GM21447 (cell line): ENCODE measurements around the gene FBXL2.

Experiments
- ATAC-seq: cut with Tn5 transposase; IDR thresholded peaks from one replicate; pipeline ENCODE4 v1.9.1; 2021; ENCODE audit not compliant: unreplicated experiment

Gene FBXL2, protein sequence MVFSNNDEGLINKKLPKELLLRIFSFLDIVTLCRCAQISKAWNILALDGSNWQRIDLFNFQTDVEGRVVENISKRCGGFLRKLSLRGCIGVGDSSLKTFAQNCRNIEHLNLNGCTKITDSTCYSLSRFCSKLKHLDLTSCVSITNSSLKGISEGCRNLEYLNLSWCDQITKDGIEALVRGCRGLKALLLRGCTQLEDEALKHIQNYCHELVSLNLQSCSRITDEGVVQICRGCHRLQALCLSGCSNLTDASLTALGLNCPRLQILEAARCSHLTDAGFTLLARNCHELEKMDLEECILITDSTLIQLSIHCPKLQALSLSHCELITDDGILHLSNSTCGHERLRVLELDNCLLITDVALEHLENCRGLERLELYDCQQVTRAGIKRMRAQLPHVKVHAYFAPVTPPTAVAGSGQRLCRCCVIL

DNA sequence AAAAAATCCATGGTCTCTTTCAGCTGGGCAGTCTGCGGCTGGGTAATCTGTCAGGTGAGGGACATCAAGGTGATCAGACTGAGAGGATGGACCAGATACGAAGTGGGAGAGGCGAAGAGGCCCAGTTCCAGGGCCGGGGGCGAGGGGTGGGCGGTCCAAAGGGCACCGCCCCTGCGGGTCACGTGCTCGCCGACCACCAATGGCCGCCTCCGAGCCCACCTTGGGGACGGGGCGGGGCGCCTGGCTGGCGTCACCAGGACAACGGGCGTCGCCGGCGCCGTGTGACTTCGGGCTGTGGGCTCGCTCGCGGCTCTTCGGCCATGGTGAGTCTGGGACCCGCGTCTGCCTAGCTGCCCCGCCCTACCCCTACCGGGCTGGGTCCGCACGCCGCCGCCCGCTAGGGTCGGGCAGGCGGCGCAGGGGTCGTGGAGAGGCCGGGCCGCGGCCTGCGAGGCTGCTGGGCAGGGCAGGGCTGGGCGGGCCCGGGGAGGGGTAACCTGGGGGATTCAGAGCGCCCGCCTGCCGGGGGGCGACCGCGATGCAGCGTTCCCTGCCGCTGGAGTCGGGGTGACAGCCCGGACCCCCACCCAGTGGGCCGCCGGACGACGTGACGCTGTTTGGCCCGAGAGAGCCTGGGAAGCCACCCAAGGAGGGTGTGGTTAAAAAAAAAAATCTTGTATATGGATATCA lies at the start of gene FBXL2:
Gene FBXL2, plus strand, starts transcription at position 250 of the 690 bp plus-strand sequence. Its CDS starts 71 bp downstream, at position 321.
- ATAC-seq, result no peak

DNA sequence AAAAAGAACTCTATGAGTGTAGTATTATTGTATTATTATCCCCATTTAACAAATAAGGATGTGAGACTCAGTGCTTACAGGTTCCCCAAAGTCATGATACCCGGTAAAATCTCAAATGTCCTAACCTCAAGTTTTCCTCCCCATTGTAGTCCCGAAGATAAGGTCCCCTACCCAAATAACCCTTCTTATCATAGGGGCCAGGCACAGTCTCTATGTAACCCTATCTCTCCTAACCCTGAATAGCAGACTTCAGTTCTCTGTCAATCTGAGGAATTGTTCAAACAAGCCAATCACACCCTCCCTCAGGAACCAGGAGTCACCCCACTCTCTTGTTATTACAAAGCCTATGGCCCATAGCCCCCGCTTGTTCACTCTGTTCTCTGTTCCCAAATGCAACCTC lies 48.2 kb upstream of the FBXL2 start:
- no peak for ATAC-seq

DNA sequence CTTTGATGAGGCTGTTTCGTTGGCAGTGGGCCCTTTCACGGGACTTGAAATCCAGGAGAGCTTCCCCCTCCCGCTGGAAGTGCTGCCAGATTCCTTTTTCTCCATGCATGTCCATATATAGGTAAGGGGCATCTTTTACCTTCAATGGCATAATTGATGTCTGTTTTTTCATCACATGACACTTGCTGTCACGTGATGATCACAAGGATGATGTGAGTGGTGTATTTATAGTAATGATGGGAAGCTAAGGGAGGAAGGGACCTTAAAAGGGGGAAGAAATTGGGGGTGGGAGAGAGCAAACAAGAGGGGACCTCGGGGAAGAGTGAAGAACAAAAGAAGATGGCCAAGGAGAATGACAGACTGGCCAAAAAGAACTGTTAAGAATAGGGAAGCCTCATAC lies 47.3 kb upstream of the FBXL2 start:
- no peak for ATAC-seq

DNA sequence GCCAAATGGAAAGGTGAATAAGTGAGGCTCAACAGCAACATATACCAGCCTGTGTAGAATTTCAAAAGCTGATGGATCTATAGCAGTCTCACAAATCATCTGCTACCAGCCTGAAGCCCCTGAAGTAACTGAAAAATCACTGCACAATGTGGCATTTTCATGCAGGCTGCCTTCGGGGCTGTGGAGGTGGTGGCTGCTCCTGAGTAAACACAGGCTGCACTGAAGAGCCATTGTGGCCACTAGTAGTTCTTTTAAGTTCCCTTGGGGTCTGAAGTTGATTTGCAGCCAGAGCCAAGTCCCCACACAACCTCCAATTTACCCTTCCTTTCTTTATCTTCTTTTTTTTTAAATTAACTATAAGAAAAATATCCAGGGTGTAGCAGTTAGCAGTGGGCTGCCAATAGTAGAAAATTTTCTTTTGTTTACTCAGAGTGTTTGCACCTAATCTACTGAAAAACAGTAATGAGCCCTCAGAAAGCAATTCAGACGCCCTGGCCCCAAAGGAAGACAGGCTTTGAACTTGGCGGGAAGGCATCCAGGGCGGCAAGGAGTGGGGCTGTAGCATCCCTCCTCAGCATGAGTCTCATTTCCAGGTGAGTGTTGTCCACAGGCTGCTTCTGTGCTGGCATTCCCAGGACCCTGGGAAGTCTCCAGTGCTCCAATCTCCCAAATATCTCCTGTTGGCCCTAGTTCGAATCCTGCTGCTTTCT lies 45.3 kb upstream of the FBXL2 start:
- no peak for ATAC-seq

DNA sequence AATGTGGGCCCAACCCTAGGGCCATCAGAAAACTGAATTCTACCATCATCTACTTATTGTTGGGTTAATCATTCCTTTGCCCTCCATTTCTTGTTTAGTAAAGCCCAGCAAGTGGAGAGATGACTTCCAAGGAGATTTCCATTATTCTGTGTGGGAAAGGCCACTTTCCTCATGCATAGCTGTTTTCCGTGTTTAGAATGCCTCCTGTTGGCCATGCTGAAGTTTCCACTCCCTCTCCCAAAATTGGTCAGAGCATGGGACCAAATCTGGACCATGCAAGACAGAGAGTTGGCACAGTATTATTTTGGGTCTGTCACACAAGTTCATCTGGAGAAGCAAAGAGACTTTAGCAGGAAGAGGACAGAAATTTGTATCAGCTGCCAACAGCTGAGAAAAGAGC lies 43.4 kb upstream of the FBXL2 start:
- ATAC-seq, result no peak

DNA sequence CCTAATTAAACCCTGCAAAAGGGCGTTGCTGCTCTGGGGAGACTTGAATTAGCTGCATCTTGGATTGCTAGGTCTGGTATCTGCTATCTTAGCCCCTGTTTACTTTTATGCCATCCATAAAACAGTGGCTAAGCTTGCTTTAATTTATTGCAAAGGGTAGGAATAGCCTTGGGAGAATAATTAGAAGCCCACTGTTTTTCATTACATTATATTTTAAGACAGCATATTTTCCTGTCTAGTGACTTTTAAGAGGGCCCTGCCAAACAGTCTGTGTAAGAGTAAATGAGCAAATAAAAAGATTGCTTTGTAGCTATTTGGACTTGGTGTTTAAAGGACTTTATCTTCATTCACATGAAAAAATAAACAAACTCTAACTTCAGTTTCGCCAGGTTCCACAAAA lies 41.2 kb upstream of the FBXL2 start:
- no peak for ATAC-seq

DNA sequence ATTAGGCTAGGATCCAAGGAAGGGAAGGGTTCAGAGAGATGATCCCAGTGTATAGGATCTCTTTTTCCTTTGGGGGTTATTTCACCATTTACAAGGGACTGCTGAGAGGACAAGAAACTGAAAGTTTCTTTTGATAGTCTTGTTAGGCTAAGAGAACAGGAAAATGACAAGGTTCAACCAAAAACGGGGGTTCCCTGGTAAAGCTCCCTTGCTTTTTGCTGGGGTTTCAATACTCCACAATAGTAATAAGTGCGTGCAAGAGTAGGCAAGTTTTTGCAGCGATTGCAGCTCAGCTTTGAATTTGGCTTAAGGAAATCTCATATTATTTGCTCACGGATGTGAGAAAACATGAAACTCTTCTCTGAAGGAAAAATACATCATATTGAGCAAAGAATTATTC lies 39.8 kb upstream of the FBXL2 start:
- ATAC-seq, result no peak

DNA sequence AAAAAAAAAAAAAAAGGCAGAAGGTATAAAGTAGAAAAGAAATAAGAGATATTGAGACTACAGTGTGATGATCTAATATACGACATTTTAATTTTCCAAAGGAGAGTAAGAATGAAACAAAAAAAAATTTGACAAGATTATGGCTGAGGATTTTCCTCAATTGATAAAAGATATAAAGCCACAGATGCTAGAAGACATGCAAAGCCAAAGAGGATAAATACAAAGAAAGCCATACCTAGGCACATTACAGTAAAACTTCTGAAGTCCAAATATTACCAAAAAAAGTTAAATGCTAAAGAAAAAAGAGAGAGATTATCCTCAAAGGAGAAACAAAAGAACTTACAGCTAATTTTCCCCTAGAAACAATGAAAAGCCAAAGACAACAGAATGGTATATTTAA lies 38.3 kb upstream of the FBXL2 start:
- no peak for ATAC-seq

DNA sequence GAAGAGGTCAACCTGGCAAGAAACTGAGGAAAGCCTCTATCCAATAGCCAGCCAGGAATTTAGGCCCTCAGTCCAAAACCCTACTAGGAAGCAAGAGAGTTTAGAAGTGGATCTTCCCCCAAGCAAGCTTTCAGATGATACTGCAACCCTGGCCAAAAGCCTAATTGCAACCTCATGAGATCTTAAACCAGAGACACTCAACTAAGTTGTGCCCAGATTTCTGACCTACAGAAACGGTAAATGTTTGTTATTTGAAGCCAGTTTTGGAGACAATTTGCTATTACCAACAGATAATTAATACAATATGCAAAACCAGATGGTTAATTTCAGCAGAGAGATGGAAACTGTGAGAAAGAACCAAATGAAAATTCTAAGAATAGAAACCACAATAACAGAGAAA lies 37.0 kb upstream of the FBXL2 start:
- no peak for ATAC-seq

DNA sequence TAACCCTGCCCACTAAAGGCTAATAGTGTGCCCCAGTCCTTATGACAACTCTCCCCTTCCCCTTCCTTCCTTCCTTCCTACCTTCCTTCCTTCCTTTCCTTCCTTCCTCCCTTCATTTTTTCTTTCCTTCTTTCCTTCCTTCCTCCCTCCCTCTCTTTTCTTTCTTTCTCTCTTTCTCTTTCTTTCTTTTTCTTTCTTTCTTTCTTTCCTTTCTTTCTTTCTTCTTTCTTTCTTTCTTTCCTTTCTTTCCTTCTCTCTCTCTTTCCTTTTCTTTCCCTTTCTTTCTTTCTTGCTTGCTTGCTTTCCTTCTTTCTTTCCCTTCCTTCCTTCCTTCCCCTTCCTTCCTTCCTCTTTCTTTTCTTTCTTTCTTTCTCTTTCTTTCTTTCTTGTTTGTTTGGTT lies 30.5 kb upstream of the FBXL2 start:
- no peak for ATAC-seq

DNA sequence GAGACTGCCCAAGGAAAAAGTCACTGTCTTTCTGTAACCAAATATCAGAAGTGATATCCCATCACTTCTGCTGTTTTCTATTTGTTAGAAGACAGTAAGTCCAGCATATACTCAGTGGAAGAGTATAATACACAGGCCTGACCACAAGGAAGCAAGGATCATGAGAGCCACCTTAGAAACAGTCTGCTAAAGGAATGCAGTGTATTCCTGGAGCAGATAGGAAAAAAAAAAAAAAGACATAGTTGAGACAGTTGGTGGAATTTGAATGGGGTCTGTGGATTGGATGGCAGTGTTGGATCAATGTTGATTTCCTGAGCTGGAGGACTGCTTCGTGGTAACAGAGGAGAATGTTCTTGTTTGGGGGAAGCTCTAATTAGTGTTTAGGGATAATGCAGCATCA lies 26.5 kb upstream of the FBXL2 start:
- no peak for ATAC-seq

DNA sequence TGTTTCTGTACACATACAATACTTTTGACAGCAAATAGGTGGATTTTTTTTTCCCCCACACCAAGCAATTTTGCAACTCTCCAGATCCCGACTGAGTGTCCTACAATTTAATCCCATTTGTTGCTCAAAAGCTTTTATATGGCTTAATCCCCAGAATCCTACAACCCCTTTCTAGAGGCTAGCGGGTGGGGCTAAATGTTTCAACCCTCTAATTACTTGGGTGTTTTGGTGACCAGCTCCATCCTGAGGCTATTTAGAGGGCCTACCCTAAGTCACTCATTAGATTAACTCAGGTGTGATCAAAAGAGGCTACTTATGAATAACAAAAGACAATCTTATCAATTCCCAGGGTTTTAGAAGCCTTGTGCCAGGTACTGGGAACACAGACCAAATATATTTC lies 21.0 kb upstream of the FBXL2 start:
- ATAC-seq, result no peak

DNA sequence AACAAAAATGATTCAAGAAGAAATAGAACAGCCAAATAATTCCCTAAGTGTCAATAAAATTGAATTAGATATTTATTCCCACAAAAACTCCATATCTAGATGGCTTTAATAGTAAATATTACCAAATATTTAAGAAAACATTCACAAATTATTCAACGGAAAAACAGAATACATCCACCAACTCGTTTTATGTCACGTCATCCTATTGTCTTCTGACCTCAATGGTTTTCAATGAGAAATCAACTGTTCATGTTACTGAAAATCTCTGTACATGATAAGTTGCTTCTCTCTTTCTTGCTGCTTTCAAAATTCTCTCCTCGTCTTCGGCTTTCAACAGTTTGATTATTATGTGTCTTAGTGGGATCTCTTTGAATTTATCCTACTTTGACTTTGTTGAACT lies 17.1 kb upstream of the FBXL2 start:
- ATAC-seq, result no peak

DNA sequence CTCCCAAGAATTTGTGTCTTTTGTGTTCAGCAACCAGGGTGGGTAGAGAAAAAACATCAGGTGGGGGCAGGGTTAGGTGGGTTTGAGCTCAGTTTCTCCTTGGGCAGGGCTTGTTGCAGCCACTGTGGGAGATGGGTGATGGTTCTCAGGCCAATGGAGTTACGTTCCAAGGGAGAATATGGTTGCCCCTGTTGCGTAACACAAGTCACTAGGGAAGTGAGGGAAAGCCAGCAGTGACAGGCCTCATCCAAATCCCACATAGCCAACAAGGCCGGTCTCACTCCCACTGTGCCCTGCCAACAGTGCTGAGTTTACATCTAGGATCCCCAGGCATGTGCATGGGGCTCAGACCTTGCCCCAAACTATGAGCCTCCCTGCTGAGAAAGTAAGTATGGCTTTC lies 7.9 kb upstream of the FBXL2 start:
- ATAC-seq, result no peak

DNA sequence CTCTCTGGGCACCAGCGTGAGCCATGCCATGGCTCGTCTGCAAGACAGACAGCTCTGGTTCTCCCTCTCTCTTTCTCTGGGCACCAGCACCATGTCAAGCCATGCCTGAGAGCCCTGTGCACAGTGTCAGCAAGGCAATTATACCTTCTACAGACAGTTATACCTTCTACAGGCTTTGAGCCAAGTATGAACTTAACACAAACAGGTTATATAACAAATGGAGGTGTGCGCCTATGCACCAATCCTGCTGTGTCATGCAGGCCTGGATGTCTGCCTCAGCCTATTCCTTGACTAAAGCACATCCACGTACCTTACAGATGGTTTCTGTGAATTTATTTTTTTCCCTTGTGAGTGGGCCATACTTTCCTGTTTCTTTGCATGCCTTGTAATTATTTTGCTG lies 5.9 kb upstream of the FBXL2 start:
- no peak for ATAC-seq

DNA sequence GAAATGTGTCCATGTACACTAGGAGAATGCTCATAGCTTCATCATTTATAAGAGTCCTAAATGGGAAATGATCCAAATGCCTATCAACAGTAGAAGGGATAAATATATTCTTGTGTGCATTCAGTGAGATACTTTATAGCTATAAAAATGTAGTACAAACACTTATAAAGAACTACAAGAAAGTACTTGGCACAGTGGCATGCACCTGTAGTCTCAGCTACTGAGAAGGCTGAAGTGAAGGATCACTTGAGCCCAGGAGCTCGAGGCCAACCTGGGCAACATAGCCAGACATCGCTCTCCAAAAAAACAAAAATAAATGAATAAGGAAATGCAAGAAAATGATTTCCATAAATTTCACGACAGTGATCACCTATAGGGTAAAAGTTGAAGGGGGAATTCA lies 3.6 kb upstream of the FBXL2 start:
- no peak for ATAC-seq

DNA sequence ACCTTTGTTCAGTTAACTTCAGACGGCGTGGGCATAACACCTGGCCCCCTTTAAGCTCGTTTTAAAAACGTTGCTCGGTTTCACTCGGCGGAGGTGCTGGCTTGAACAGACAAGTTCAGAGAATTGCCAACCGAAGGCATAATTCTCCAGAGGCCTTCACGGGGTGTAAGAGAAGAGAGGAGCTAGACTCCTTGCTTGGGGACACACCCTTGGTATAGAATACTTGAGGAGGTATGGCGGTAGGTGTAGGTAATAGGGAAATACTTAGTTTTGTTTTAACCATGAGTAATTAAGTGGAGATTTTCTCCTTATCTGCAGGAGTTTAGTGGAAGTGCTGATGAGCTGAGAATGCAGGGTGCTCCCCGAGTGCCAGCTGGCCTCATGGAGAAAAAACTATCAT lies 921 bp downstream of the FBXL2 start:
- ATAC-seq, result no peak

DNA sequence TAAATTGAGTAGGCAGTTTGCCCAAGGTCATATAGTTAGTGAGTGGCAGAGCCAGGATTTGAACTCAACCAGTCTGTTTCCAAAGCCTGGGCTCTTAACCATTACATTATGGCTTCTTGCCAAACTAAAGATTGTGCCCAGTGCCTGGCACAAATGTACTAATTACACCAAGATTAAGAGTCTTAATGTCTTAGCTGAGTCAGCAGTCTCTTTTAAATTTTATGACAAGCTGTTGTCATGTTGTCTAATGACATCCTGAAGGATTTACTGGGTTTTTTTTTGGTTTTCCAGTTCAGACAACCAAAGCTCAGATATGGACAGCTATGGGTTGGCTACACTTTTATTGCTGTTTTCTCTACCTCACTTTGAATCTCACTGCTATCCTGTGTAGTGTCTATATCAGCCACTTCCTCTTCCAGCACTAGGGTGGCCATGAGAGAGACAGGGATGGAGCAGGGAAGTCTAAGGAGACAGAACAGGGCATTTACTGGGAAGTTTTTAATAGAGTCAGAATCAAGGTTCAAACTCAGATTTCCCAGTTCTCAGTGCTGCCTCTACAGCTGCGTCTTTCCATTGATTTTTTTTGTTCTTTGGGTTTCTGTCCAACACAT lies 10.5 kb downstream of the FBXL2 start:
- no peak for ATAC-seq

DNA sequence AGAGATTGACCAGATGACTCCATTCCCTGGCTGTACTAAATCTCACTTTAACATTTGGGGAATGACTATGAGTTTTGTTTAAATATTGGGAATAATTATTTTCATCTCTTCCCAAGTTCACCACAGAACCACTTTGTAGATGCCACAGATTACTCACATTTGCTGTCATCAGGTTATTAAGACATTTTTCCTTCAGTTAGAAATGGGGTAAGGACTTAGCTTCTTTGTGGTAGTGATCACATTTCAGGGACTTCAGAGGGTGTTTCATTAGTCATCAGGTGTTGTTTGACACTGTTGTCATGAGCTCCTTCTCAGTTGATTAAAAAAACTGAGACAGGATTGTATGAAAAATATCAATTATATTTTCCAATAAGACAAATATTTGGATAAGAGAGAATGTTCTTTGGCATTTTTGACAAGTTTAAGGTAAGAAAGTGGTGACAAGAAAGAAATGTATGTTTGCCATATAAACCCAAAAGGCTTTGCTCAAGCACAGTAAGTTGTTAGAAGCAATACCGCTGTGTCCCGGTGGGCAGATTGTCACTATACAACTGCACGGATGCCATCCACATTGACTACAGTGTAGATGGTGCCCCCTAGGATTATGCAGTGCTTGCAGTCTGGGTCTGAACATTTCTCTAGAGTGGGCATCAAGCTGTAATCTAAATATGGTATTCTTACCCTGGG lies 22.3 kb downstream of the FBXL2 start:
- no peak for ATAC-seq

DNA sequence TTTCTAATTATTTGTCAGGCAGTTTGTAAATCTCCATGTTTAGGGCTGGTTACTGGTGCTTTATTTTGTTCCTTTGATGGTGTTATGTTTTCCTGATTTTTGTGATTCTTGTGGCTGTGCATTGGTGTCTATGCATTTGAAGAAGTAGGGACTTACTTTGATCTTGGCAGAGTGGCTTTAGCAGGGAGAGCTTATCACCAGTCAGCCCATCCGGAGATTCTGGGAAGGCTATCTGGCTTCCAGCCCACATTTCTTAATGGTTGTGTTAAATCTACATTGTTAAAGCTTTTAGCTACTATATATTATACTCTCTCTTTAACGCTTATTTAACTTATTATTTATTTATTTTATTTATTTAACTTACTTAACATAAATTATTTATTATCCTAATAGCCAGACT lies 35.1 kb downstream of the FBXL2 start:
- ATAC-seq, result no peak

DNA sequence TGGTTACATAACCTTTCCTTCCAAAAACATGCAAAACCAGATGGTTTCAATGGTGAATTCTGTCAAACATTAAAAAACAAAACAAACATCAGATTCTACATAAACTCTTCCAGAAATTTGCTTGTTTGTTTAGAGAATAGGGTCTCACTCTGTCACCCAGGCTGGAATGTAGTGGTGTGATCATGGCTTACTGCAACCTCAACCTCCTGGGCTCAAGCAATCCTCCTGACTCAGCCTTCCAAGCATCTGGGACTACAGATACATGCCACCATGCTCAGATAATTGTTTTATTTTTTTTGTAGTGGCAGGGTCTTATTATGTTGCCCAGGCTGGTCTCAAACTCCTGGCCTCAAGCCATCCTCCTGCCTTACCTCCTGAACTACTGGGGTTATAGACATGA lies 36.1 kb downstream of the FBXL2 start:
- ATAC-seq, result no peak
